BE2C (cell line): ENCODE data around the gene KIF26A.

Source experiments
- DNase-seq: peaks from one replicate; pipeline ENCODE4 v3.0.0-alpha.2; 2020
- H3K27me3 ChIP-seq: fragments of 250-450 bp; sonication (Bioruptor Pico); 2 replicates; pipeline ENCODE4 v1.5.1; 2020; ENCODE audit warnings: mild to moderate bottlenecking
- H3K36me3 ChIP-seq: fragments of 250-450 bp; sonication (Bioruptor Pico); 2 replicates; pipeline ENCODE4 v1.5.1; 2020; ENCODE audit warnings: mild to moderate bottlenecking
- H3K4me1 ChIP-seq: fragments of 250-450 bp; sonication (Bioruptor Pico); 2 replicates; pipeline ENCODE4 v1.5.1; 2020
- H3K4me3 ChIP-seq: 2 replicates; pipeline ENCODE4 v1.5.1; 2011; ENCODE audit warnings: low read depth, low read length
- H3K9me3 ChIP-seq: fragments of 250-450 bp; sonication (Bioruptor Pico); 2 replicates; pipeline ENCODE4 v1.5.1; 2020
- CTCF ChIP-seq: IDR thresholded peaks from 2 replicates; pipeline ENCODE4 v1.5.1; 2012; ENCODE audit warnings: mild to moderate bottlenecking, low read depth, low read length

The KIF26A gene

GRCh38 chr14:104145826-104146601, 7.6 kb downstream of the KIF26A start:
- no peak overlapping the region for H3K4me3 ChIP-seq
- H3K36me3 ChIP-seq = peaks cover 78% of the 10 kb centered on the region
- peak; percentile 19 for DNase-seq
- no peaks in the 10 kb centered on the region for H3K27me3 ChIP-seq
- H3K4me1 ChIP-seq = peaks cover 75% of the 10 kb centered on the region
- no peak for TF ChIP-seq CTCF
- no peaks in the 10 kb centered on the region for H3K9me3 ChIP-seq

GRCh38 chr14:104146651-104147345, 8.4 kb downstream of the KIF26A start:
- H3K36me3 ChIP-seq = peaks cover 82% of the 10 kb centered on the region
- H3K4me3 ChIP-seq = no peak overlapping the region
- peaks cover 81% of the 10 kb centered on the region for H3K4me1 ChIP-seq
- TF ChIP-seq CTCF = no peak
- peak; percentile 14 for DNase-seq
- H3K9me3 ChIP-seq = no peaks in the 10 kb centered on the region
- H3K27me3 ChIP-seq = no peaks in the 10 kb centered on the region

DNA sequence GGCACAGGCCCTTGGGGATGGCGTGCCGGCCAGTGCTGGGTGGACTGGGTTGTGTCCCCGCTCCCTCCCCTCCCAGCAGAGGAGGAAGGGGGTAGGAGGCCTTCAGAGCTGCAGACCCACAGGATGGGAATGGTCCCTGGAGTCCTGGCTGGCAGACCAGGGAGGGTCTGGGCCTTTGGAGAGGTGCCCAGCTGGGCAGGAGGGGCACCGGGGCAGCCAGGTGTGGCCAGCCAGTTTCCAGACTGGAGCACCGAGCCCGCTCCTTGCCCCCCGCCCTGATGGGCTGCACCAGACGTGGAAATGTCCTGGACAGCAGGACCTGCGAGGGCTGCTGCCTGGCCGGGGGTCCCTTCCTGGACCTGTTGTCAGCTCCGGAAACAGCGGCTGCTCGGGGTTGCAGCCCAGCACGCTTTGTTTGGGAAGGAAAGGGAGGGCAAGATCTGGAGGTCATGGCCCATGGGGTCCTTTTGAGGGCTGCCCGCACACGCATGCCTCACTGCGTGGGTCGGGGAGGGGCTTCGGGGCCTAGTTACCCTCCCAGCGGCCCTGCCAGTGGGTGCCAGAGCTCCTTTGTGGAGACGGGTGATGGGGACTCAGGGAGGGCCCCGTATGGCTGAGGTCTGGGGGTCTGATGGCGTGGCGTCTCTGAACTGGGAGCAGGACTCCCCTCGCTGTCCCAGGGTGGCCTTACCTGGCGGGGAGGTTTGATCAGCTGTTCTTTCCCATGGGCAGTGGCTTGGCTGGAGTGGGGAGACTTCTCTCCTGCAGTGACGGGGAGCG, 9.1 kb downstream of the KIF26A start:
- H3K4me1 ChIP-seq = peaks cover 89% of the 10 kb centered on the region
- H3K36me3 ChIP-seq = peaks cover 82% of the 10 kb centered on the region
- no peak for TF ChIP-seq CTCF
- H3K9me3 ChIP-seq = no peaks in the 10 kb centered on the region
- H3K4me3 ChIP-seq = no peak overlapping the region
- peak; percentile 24 for DNase-seq
- H3K27me3 ChIP-seq = no peaks in the 10 kb centered on the region

- TF ChIP-seq CTCF = no peak
- Histone ChIP-seq H3K4me3 (peak overlapping the region; percentile 29), H3K9me3 (no peaks in the 10 kb centered on the region), H3K36me3 (peaks cover 78% of the 10 kb centered on the region), H3K4me1 (peaks cover 83% of the 10 kb centered on the region), H3K27me3 (no peaks in the 10 kb centered on the region)
- DNase-seq = peak; percentile 37
Observed at GRCh38 chr14:104148433-104149277, 10.3 kb downstream of the KIF26A start.

- no peak for TF ChIP-seq CTCF
Observed at GRCh38 chr14:104149278-104149595, 10.8 kb downstream of the KIF26A start.

More at GRCh38 chr14:104149278-104149595, 10.8 kb downstream of the KIF26A start:
- Histone ChIP-seq H3K4me3 (peak overlapping the region; percentile 29), H3K9me3 (no peaks in the 10 kb centered on the region), H3K4me1 (peaks cover 77% of the 10 kb centered on the region), H3K27me3 (no peaks in the 10 kb centered on the region), H3K36me3 (peaks cover 75% of the 10 kb centered on the region)
- DNase-seq = no peak
